AG04449 (cell line): ENCODE data around the gene EHHADH.

Source experiments
- CTCF ChIA-PET: fragments of 350-600 bp; formaldehyde crosslinking; extraction: SDS; loops from one replicate; lab custom pipeline; 2021; ENCODE audit warnings: antibody characterized with exemption; lab: Yijun Ruan, JAX
- POLR2A ChIA-PET: fragments of 400-600, 350-600 bp; formaldehyde crosslinking; extraction: SDS; loops from one replicate; lab custom pipeline; 2020; ENCODE audit warnings: antibody characterized with exemption, inconsistent platforms; lab: Yijun Ruan, JAX
- DNase-seq: peaks from one replicate; pipeline ENCODE4 v3.0.0-alpha.2; 2010; ENCODE audit warnings: low read depth, low spot score
- H3K4me3 ChIP-seq: 2 replicates; pipeline ENCODE4 v1.5.1; 2011; ENCODE audit warnings: low read depth, mild to moderate bottlenecking, control low read depth, low read length
- TF ChIP-seq, protein P1 (sequence below): IDR thresholded peaks from one replicate; pipeline ENCODE4 v1.5.1; 2011; ENCODE audit warnings: mild to moderate bottlenecking, moderate library complexity, low read length, control low read depth, inconsistent platforms; ENCODE audit not compliant: insufficient read depth; ENCODE audit errors: missing control alignments

The EHHADH gene

GRCh38 chr3:185270956-185271332, 17.1 kb upstream of the EHHADH start:
- no peak overlapping the region for H3K4me3 ChIP-seq
- ChIA-PET POLR2A (no interaction called here), CTCF (interaction anchor here (0.7 to 2.5 kb wide), 12 partner anchors 9 to 432 kb away, joined by 3 to 29 read pairs (median 4); partner anchors contain the start of gene EHHADH)
- TF ChIP-seq, protein P1, sequence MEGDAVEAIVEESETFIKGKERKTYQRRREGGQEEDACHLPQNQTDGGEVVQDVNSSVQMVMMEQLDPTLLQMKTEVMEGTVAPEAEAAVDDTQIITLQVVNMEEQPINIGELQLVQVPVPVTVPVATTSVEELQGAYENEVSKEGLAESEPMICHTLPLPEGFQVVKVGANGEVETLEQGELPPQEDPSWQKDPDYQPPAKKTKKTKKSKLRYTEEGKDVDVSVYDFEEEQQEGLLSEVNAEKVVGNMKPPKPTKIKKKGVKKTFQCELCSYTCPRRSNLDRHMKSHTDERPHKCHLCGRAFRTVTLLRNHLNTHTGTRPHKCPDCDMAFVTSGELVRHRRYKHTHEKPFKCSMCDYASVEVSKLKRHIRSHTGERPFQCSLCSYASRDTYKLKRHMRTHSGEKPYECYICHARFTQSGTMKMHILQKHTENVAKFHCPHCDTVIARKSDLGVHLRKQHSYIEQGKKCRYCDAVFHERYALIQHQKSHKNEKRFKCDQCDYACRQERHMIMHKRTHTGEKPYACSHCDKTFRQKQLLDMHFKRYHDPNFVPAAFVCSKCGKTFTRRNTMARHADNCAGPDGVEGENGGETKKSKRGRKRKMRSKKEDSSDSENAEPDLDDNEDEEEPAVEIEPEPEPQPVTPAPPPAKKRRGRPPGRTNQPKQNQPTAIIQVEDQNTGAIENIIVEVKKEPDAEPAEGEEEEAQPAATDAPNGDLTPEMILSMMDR: no peak
- DNase-seq: no peak

GRCh38 chr3:185270262-185270955, 16.6 kb upstream of the EHHADH start:
- POLR2A ChIA-PET: no interaction called here
- DNase-seq: no peak

DNA sequence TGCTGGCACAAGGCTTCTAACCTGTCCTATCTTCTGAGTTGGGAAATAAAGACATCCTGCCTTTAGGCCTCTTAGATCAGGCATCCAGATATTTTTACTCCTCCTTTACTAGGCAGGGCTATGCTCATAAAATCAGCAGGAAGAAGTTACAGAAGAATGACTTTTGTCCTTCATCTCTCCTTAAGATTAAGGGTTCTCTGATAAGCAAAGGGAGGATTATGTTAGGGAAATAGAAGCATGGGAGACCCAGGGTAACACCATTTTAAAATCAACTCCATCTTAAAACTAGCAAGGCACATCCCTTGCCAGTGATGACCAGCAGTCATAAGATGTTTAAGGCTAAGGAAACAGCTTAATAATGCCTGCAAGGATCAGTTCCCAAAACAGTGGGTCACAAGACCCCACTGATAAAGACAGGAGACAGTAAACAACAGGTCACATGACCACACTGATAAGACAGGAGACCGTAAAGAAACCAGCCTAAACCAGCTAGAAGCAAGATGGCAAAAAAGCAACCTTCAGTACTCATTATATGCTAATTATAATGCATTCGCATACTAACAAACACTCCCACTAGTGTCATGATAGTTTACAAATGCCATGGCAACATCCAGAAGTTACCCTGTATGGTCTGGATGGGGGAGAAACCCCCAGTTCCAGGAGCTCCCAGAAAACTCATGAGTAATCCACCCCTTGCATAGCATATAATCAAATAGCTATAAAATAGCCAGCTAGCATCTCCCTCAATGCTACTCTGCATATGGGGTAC, 14.5 kb upstream of the EHHADH start:
- no peak for DNase-seq
- TF ChIP-seq, protein P1: no peak
- POLR2A ChIA-PET: no interaction called here
- no peak overlapping the region for H3K4me3 ChIP-seq
- CTCF ChIA-PET: interaction anchor here (1.3 to 1.5 kb wide), 4 partner anchors 10 to 392 kb away, joined by 3 to 13 read pairs (median 3); no protein-coding TSS in a partner anchor

More at GRCh38 chr3:185270262-185270955, 16.6 kb upstream of the EHHADH start:
- CTCF ChIA-PET: interaction anchor here (0.7 to 2.5 kb wide), 15 partner anchors 10 to 459 kb away, joined by 3 to 29 read pairs (median 4); partner anchors contain the start of genes EHHADH and VPS8
- TF ChIP-seq, protein P1: peak; percentile 64
- no peak overlapping the region for H3K4me3 ChIP-seq

GRCh38 chr3:185267193-185267592, 13.3 kb upstream of the EHHADH start:
- TF ChIP-seq, protein P1: no peak
- POLR2A ChIA-PET: no interaction called here
- no peak overlapping the region for H3K4me3 ChIP-seq
- CTCF ChIA-PET: interaction anchor here (0.7 to 1.4 kb wide), 3 partner anchors 9 to 393 kb away, joined by 3 to 10 read pairs (median 4); no protein-coding TSS in a partner anchor
- no peak for DNase-seq

DNA sequence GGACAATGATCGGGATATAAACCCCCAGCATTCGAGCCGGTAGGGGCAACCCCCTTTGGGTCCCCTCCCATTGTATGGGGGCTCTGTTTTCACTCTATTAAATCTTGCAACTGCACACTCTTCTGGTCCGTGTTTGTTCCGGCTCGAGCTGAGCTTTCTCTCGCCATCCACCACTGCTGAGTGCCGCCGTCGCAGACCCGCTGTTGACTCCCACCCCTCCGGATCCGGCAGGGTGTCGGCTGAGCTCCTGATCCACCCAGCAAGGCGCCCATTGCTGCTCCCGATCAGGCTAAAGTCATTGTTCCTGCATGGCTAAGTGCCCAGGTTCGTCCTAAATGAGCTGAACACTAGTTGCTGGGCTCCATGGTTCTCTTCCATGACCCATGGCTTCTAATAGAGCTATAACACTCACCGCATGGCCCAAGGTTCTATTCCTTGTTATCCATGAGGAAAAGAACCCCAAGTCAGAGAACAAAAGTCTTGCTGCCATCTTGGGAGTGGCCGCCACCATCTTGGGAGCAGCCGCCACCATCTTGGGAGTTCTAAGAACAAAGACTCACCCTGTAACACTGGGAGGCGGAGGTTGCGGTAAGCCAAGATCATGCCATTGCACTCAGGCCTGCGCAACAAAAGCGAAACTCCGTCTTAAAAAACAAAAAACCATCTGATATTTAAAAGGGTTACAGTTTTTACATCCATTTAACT, 11.2 kb upstream of the EHHADH start:
- POLR2A ChIA-PET: no interaction called here
- CTCF ChIA-PET: no interaction called here
- TF ChIP-seq, protein P1: no peak
- DNase-seq: no peak
- H3K4me3 ChIP-seq: no peak overlapping the region
